ENCODE data around the gene PANK1.

- TF ChIP-seq EP300 (IDR thresholded peaks at IDR 0.05; ENCODE audit: borderline replicate concordance) (no peak), MAX (IDR thresholded peaks at IDR 0.05) (no peak), ZBTB7A (IDR thresholded peaks at IDR 0.05; ENCODE audit: low read depth) (no peak), FOXM1 (IDR thresholded peaks at IDR 0.05; ENCODE audit: borderline replicate concordance, low read depth) (no peak), TAF1 (IDR thresholded peaks at IDR 0.05; ENCODE audit: low read depth) (no peak), TCF12 (IDR thresholded peaks at IDR 0.05; ENCODE audit: low read depth) (no peak), YY1 (IDR thresholded peaks at IDR 0.05; ENCODE audit: low read depth) (no peak), EGR1 (IDR thresholded peaks at IDR 0.05) (no peak), RAD21 (IDR thresholded peaks at IDR 0.05; ENCODE audit: low read depth) (no peak), CEBPB (IDR thresholded peaks at IDR 0.05) (no peak), REST (IDR thresholded peaks at IDR 0.05; ENCODE audit: low read depth) (no peak)
Observed at GRCh38 chr10:89552213-89552612, 92.8 kb downstream of the PANK1 start.
